Liver (tissue), 2 donors: ENCODE measurements around the gene EEF1A1.

ENCODE experiments used
- TF ChIP-seq, protein P1 (sequence below): fragments of 150-350 bp; IDR thresholded peaks from 2 replicates; pipeline ENCODE4 v1.5.1; 2017; ENCODE audit warnings: improper control_type of control experiment, low read depth, low read length; ENCODE audit not compliant: missing input control
- TF ChIP-seq, protein P2 (sequence below): IDR thresholded peaks from 2 replicates; pipeline ENCODE4 v1.6.1; 2016; ENCODE audit warnings: antibody characterized with exemption
- donor health status: healthy.

DNA sequence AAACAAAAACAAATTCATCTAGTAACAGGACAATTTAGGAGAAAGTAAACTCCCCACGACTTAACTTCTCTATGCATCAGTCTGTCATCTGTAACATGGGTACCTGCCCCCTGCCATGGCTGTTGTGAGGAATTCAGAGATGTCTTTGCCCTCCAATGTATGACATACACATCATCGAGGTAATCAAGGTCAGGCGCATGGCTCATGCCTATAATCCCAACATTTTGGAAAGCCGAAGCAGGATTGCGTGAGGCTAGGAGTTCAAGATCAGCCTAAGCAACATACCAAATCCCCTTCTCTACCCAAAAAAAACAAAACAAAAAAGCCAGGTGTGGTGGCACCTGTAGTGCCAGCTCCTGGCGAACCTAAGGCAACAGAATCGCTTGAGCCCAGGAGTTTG, 9.0 kb downstream of the EEF1A1 start:
- TF ChIP-seq, protein P1, sequence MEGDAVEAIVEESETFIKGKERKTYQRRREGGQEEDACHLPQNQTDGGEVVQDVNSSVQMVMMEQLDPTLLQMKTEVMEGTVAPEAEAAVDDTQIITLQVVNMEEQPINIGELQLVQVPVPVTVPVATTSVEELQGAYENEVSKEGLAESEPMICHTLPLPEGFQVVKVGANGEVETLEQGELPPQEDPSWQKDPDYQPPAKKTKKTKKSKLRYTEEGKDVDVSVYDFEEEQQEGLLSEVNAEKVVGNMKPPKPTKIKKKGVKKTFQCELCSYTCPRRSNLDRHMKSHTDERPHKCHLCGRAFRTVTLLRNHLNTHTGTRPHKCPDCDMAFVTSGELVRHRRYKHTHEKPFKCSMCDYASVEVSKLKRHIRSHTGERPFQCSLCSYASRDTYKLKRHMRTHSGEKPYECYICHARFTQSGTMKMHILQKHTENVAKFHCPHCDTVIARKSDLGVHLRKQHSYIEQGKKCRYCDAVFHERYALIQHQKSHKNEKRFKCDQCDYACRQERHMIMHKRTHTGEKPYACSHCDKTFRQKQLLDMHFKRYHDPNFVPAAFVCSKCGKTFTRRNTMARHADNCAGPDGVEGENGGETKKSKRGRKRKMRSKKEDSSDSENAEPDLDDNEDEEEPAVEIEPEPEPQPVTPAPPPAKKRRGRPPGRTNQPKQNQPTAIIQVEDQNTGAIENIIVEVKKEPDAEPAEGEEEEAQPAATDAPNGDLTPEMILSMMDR: no peak
- TF ChIP-seq, protein P2, sequence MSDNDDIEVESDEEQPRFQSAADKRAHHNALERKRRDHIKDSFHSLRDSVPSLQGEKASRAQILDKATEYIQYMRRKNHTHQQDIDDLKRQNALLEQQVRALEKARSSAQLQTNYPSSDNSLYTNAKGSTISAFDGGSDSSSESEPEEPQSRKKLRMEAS: no peak
